Measurements from ENCODE around the gene BIN1.

The BIN1 gene

DNA sequence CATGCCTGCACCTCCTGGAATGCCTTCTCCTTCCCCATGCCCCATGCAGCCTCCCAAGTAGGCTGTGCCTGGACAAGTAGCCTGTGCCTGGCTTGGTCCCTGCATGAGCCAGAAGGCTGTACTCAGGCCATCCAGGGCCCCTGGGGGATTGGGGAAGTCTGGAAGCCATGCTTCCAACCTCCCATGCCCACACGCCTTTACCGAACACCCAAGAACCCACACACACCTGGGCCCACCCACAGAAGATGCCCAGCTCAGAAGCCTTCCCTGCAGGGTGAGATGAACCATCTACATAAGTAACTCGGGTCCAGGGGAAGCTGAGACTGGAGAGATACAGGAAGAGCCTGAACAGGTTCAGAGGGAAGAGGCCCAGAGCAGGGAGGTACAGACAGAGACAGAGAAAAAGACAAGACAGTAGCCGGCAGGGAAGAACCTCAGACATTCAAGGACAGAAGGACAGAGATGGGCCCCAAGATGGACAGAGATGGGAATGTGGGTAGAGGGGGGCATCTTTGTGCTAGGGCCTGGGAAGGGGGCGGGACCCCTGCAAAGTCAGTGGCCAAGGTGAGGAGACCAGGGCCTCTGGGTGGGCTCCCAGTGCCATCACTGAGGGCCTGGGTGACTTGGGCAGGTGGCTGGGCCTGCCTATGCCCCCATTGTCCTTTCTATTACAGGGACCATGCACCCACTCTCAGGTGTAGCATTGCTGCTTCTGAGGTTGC is 4.3 kb downstream of the BIN1 start:
- no peak for DNase-seq

DNA sequence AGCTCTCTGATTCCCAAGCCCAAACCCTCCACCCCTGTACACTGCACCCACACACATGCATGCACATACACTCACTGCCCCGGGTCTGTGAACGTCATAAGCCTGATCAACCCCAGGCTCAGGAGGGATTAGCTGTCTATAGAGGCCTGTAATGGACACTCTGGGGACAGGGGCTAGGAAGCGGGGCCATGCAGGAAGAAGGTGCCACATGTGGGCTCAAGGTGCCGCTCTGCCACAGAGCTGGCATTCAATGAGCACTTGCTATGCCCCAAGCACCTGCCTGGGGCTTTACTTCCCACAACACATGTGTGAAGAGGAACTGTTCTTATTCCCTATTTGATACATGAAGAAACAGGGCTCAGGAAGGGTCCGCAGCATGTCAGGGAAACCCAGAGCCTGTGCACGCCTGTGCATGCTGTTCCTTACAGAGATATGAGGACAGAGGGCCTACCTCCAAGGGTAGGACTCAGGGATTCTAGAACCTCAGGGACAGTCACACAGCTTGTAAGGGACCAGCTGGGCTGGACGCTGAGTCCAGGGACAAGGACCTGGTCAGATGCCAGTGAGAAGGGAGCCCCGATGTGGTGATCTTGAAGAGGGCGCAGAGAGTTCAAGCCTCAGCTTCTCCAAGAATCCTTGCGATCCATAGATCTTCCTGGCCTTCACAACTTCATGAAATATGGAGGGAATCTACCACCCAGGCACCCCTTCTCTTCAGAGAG is 5.0 kb downstream of the BIN1 start:
- DNase-seq = no peak

DNA sequence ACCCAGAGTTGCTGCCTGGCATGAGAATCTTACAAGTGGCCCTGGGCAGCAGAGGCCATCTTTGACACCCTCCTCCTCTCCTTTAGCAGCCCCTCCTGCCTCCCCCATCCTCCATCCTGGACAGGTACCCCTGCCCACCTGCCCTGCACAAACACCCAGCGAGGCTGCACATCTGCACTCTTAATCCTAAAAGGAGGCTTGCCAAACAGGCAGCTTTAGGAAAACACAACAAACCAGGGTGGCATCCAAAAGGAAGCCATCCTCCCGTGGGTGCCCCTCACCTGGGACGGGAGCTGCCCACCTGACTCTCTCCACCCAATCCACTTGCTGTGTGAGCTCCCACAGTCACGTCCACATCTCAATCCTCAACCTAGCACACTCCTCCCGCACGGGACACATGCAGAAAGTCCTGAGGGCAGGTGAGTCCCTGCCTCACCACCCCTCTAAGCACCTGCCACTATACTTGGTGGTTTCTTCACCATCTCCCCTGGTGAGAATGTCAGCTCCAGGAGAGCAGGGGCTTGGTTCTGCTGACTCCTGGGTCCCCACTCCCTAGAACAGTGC is 5.8 kb downstream of the BIN1 start:
- no peak for DNase-seq

DNA sequence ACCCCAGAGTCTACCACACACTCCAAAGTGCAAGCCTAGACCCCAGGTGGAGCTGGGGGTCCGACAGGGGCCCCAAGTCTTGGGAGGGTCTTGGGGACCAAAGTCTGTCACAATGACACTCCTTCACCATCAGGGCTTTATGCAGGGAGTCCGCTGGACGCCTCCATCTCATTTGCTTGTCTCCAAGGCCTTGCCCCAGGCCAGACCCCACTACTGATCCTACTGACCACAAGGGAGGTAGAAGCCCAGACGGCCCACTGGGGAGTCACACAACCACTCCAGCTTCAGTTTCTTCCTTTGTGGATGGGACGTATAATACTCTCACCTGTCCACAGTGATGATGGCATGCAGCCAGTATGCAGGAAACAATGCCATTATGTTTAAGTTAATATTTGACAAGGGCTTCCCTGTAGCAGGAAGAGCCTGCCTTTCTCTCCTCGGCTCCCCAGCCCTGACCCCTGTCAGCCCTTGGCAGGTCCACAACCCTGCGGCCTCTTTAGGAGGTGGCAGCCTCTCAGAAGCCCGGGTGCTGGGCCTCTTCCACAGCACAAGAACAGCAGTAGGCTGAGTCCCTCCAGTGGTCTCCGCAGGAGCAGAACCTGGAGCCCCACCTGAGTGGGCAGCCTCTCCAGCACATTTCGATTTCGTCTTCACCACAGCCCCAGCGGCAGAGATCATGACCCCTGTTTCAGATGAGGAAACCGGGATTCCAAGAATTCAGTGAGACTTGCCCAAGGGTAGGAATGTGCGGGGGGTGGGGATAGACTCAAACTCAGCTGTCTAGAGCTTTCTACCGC is 6.5 kb downstream of the BIN1 start:
- no peak for DNase-seq

DNA sequence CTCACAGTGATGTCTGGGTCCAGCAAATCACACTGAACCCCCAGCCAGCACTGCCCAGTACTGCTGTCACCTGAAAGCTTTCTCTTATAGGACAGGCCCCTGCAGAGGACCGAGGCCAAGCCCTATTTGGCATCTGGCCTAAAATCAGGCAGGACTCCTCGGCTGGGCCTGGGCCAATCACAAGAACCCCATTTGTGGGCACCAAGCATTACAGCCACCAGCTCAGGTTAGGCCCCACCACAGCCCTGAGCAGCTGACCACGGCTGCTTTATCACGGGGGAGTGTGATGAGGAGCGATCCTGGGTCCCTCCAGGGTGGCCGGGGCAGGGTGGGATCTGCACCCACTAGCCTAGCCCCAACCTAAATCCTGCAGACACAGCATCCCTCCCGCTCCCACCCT is 8.2 kb downstream of the BIN1 start:
- no peak for DNase-seq

DNA sequence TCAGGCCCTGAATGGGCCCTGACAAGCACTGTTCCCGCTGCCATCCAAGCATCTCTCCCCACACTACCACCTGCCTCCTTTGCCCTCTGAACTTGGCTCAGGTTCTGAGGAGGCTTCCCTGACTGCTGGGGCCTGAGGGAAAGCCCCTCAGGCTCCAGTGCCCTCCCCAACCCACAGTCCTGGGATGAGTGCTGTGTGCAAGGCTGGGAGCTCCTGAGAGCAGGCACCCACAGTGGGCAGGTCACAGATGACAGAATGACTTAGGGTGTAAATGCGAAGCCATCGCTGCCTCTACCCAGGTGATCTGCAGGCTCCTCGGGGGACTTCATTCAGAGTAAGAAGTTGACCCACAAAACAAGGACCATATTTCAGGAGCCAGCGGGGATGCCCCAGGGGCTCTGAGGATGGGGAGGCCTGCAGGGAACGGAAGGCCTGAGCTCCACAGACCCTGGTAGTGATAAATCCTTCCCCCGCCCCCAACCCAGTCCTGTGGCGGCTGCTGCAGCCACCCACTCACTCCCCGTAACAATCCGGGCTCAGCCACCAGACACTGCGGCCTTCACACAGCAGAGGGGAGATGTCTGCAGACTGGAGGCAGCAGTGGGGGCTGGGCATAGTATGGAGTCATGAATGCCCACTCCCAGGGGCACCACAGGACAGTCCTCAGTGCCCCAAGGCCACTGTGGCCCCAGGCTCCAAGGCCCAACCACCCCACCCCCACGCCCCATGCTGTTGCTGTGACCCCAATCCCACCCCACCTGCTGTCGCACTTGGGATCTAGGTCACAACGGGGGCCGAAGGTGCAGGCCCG is 8.9 kb downstream of the BIN1 start:
- no peak for DNase-seq

DNA sequence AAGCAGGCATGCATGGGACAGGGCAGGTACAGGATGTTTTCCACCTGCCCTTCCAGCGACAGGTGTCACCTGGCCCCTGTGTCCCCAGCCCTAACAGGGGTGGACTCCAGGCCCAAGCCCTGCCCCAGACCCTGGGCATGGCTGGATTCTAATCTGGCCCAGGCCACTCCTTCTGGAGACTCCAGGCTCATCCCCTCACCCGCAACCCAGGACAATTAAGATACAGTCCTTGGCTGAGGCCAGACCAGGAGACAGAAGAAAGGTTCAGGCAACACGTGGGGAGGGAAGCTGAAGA is 9.5 kb downstream of the BIN1 start:
- DNase-seq = no peak

DNA sequence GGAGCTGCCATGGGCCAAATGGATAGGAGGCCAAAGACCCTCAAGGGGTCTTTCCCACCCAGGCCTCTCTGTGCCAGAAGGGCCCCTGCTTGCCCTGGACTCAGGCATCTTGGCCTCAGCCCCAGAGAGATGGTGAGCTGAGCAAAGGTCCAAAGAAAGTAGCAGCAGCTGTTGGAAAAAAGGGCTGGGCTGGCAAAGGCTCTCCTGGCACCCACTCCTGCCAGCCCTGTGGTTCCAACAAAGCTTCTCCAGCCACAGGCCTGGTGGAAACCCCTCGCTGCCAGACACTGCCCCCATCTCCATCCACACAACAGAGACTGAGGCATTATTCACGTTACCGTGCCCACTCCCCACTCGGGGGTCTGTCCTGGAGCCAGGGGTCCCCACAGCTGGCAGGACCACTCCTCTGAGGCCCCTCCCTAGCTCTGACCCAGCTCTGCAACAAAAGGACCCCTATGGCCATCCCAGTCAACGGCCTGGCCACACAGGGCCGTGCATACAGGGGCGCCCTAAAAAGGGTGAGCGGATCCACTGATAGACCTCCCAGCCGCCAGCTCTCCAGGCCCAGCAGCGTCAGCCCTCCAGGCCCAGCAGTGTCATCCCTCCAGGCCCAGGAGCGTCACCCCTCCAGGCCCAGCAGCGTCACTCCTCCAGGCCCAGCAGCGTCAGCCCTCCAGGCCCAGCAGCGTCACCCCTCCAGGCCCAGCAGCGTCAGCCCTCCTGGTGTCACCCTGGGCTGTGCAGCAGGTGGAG is 10.1 kb downstream of the BIN1 start:
- no peak for DNase-seq

DNA sequence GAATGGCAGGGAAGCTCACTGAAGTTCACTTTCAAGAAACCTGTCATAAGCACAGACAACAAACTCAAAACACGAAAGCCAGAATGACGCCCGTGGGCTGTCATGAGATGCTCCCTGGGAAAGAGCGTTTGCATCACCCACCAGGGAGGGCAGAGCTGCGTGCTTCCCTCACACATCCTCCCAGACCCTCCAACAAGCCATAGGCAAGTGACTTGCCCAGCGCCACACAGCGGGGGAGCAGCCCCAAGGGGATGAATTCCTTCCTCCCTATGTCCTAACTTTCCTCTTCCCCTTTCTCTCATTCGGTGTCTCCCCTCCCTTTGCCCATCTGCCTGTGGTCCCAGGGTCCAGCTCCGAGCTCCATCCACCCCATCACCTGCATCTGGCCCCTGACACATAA is 10.7 kb downstream of the BIN1 start:
- DNase-seq = no peak

DNA sequence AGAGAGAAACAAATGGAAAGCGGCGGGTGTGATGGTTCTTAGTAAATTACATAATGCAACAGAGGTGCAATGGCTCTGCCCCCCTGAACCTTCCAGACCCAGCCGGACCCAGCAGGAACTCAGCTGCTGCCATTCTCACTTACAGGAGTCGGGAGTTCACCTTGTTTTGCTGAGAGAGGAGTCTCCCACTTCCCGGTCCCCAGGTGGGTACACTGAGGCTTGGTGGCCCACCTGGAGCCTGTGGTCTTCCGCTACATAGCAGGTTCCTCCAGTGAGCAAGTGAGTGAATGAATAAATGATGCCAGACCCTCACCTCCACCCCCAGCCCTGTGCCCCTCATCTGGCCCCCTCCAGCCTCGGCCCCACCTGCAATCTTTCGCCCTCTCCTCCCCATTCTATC is 11.2 kb downstream of the BIN1 start:
- no peak for DNase-seq

DNA sequence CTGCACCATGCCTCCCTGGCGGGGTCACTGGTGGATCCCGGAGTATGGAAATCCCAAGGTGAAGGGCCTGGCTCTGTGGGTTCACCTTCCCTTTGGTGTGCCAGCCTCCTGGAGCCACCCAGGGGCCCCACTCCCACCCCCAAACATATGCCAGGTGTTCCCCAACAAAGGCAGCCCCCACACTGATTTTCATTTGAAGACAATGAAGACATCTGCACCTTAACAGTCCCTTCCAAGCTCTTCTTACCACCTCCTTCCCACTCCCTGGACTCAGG is 11.7 kb downstream of the BIN1 start:
- DNase-seq = no peak

DNA sequence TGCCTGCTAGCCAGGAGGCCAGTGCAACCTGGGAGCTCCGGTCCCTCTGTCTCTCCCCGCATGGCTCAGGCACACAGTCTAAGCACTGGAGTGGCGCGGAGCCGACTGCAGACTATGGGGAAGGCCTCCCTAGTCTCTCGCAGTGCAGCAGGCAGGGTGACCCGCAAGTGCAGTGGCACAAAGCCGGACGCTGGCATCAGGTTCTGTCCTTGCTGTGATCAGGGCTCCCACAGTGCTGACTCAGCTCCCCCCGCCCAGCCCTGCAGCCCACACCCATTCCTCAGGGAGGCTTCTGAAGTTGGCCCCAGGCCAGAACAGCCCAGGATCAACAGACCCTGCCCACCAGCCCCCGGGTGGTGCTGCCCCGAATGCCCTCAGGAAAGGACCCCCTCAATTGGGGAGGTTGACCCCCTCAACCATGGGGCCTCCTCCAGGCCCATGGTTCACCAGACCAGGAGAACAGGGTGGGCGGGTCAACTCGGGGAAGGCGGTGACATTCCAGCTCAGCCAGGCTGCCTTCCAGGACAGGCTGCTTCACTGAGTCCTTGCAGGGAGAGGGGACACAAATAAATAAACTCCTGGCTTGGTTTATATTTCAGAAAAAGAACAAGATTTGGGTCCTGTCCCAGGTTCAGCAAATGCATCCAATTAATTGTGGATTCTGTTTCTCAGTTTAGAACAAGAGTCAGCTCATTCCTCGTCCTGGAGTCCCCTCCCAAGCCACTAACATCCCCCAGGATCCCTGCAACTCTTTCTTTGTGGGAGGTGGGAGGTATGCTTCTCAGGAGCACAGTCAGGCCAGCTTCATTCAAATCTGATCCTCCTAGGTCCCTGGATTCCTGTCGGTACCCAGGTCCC is 12.2 kb downstream of the BIN1 start:
- no peak for DNase-seq

DNA sequence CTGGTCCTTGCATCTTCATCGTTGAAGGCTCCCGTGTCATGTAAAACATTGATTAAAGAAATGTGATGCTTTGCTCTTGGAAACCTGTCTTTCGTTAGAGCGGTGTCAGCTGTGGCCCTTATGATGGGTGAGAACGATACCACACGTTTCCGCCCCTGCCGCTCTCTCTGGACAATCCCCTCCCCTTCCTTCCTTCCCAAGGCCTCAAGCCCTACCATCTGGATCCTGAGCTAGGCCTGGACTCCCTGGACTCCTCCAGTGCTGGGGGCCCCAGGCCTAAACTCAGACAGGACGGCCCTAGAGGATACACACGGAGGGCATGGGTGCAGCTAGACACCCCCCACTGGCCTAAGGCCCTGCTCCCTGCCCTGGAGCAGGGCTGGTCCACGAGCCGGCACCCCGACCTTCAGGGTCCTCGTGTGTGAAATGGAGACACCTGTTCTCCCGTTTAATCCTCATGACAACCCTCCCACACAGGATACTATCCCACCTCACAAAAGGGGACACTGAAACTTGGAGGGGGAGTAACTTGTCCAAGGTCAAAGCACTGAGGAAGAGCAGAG is 13.2 kb downstream of the BIN1 start:
- DNase-seq = peak; percentile 64

DNA sequence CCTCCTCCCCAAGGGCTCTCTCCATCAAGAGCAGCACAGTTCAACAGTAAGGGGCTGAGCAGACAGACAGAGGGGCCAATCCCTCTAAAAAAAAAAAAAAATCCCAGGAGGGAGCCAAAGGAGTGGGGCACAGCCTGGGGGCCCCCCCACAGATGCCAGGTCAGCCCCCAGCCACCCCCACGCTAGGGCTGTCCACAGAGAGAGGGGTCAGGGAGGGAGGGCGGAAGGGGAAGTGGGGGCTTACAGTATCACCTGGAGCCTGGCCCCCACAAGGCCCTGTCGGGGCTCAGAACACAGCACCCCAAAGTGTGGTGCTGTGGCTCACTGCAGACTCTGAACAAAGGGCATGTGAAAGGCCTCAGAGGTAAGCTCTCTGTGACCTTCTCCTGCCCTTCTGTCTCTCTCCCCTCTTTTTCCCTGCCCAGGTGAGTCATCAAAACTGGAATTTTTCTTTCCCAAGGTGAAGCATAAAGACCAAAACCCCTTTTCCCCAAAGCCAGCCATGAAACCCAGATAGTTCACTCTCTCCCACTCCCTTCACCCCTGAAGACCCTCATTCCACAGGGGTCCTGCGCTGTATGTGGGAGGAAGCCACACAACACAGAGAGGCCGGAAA is 13.9 kb downstream of the BIN1 start:
- no peak for DNase-seq

DNA sequence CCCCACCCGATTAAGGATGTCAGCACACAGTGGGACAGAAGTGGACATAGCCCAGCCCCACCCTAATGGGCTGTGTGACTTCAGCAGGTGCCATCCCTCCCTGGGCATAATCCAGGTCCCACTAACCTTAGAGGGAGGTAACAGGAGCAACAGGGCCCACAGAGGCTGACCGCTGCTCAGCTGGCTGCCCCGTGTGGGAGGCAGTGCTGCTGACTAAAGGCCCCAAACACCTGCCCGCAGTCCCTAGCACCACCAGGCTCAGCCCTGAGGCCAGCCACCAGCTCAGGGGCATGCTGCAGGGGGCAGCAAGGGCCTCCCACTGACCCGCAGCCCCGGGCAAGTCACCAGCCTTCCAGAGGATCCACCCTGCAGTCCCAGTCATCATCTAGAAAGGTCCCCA is 14.6 kb downstream of the BIN1 start:
- DNase-seq = no peak

DNA sequence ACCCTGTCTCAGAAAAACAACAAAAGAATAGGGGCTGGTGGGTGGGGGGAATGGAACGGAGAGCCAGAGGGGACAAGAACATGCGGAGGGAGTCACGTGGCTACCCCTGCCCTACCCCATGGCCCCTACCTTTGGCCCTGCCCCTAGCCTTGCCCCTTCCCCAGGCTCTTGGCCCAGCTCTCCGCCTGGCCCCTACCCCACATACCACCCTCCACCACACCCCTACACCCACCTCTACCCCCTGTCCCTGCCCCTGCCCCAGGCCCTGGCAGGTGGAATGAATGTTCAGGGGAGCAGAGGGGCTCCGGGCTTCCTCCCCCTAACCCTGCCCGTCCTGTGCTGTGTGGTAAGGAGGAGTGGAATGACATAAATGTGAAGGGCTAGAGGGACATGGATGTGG is 15.1 kb downstream of the BIN1 start:
- no peak for DNase-seq

DNA sequence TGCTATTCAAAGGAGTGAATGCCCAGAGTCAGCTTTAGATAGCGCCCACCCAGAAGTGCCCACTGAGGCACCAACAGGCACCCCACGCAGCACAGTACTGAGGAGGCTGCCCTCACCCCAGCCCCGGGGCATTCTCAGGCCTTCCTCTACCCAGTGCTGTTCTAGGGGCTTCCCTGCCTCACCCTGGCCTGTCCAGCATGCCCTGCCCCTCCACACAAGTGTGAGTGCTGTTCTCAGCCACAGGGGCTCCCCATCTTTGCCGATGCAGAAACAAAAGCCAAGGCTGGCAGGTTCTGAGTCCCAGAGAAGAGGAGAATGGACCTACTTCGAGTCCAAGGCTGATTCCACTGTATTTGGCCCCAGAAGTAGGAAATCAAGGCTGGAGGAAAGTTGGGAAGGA is 15.8 kb downstream of the BIN1 start:
- DNase-seq = no peak

DNA sequence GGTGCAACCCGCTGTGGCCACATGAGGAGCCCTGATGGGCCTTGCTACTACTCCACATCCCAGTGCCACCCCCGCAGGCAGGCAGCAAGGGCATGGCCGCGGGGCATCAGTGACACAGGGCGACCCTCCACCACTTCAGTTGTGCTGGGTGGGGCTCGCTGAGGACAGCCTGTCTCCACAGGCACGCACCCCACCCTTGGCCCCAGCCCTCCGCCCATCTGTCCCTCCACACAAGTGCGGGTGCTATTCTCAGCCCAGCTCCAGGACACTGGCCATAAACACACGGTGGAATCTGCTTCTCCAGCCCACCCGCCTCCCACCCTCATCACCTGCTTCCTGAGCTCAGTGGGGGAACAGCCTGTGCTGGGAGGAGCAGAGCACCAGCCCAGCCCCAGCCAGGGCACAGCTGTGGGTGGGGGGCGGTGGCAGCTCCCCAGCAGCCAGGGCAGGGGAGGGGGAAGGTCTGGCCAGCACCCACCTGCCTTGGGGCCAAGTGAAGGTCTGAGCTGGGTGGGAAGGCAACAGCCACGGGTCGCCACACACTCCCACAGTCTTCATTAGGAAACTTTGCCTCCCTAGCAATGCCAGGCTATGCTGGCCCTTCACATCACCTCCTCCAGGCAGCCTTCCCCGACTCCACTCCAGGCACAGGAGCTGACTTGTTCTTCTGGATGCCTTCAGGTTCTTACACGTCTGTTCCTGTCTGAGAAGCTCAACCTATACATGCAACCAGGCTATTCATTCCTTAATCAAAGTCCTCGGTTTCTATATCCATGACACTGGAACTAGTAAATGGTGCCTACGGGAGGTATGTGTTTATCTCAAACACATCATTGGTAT is 16.5 kb downstream of the BIN1 start:
- DNase-seq = no peak

DNA sequence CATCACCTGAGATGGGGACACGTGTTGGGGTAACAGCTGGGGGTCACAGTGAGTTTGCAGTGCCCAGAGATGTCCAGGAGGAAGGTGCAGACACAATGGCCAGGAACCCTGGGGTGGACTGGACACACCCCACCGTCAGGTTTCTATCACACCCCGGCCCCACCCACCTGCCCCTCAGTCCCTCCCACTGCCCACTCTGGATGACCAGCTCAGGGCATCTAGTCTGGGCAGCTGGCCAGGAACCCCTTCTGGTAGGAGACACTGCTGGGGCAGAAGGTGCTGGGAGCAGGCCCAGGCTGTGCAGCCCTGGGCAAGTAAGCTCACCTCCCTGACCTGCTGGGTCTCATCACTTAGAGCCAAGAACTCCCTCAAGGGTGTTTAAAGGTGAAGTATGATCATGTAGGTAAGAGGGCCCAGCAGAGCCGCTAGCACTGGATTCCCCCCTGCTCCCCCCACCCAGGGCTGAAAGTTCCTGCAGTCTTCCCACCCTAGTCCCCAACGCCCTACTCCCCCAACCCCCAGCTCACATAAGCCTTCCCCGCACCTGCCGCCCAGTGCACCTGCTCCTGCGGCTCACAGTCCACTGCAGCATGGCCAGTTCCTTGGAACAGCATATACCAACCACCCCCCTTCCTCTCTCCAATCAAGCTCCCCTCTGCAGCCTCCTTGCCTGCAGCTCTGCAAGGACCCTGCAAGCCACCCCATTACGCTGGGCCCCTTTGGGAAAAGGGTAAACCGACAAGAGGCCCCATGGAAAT is 17.3 kb downstream of the BIN1 start:
- no peak for DNase-seq
